CD8-positive, alpha-beta memory T cell (primary cell): ENCODE results near the gene CHPF2. TPM values are rescaled to one million over a fixed set of nuclear protein-coding genes. Genes with fewer than 3 reads are reported as not detected.

ENCODE experiments used
- CTCF ChIA-PET: fragments of 350-600 bp; sonication (Branson Sonifier 250); formaldehyde crosslinking; loops from one replicate; lab custom pipeline; 2021; ENCODE audit warnings: antibody characterized with exemption; lab: Charles Lee
- POLR2A ChIA-PET: fragments of 350-600 bp; sonication (Branson Sonifier 250); formaldehyde crosslinking; loops from one replicate; lab custom pipeline; 2021; ENCODE audit warnings: antibody characterized with exemption; lab: Charles Lee
- DNase-seq, 5 donors: peaks; one replicate each; pipeline versions ENCODE4 v3.0.0 to v3.0.0-alpha.2; 2020 to 2022; ENCODE audit warnings: mixed read lengths in 1 of 5
- H3K27ac ChIP-seq: one replicate; pipeline ENCODE4 v1.7.0; 2013; ENCODE audit warnings: low read depth, mild to moderate bottlenecking, low read length, moderate library complexity
- H3K27me3 ChIP-seq: 2 replicates; pipeline ENCODE4 v1.7.0; 2013; ENCODE audit warnings: low read length, mild to moderate bottlenecking; ENCODE audit not compliant: insufficient read depth, poor library complexity, severe bottlenecking
- H3K36me3 ChIP-seq: 2 replicates; pipeline ENCODE4 v1.7.0; 2013; ENCODE audit warnings: mild to moderate bottlenecking, low read length, moderate library complexity; ENCODE audit not compliant: insufficient read depth
- H3K4me1 ChIP-seq: 2 replicates; pipeline ENCODE4 v1.7.0; 2013; ENCODE audit warnings: mild to moderate bottlenecking, low read length, moderate library complexity; ENCODE audit not compliant: insufficient read depth
- H3K4me3 ChIP-seq: 2 replicates; pipeline ENCODE4 v1.7.0; 2013; ENCODE audit warnings: mild to moderate bottlenecking, low read length
- H3K9me3 ChIP-seq: 2 replicates; pipeline ENCODE4 v1.7.0; 2013; ENCODE audit warnings: mild to moderate bottlenecking, low read length
- H3K27ac Mint-ChIP-seq, 8 donors: one replicate each; pipeline ENCODE4 v1.8.0; 2020 to 2021; ENCODE audit warnings: mixed read lengths in 8 of 8, mild to moderate bottlenecking in 6 of 8, inconsistent platforms in 3 of 8, moderate library complexity in 3 of 8
- H3K27me3 Mint-ChIP-seq, 2 donors: one replicate each; pipeline ENCODE4 v1.8.0; 2020 to 2021; ENCODE audit warnings: mixed read lengths in 2 of 2, mild to moderate bottlenecking in 1 of 2, moderate library complexity in 1 of 2
- H3K36me3 Mint-ChIP-seq, 3 donors: one replicate each; pipeline ENCODE4 v1.8.0; 2020 to 2021; ENCODE audit warnings: mixed read lengths in 3 of 3, inconsistent platforms in 1 of 3, mild to moderate bottlenecking in 1 of 3
- H3K4me1 Mint-ChIP-seq, 3 donors: one replicate each; pipeline ENCODE4 v1.8.0; 2020 to 2021; ENCODE audit warnings: mixed read lengths in 3 of 3, inconsistent platforms in 1 of 3, mild to moderate bottlenecking in 1 of 3
- H3K4me3 Mint-ChIP-seq, 7 donors: one replicate each; pipeline ENCODE4 v1.8.0; 2020 to 2021; ENCODE audit warnings: mixed read lengths in 7 of 7, mild to moderate bottlenecking in 6 of 7, moderate library complexity in 4 of 7, inconsistent platforms in 2 of 7
- H3K9me3 Mint-ChIP-seq, 5 donors: one replicate each; pipeline ENCODE4 v1.8.0; 2020 to 2022; ENCODE audit warnings: mixed read lengths in 5 of 5, mild to moderate bottlenecking in 3 of 5, moderate library complexity in 2 of 5, inconsistent platforms in 1 of 5
- polyA plus RNA-seq: library from polyadenylated mRNA; unstranded; fragments of 300-500 nt; fragmentation: Illumina TruSeq; gene quantifications from one replicate; pipeline ENCODE4 v1.2.3, GENCODE V29; 2021
- total RNA-seq, 2 experiments: library from RNA; stranded (reverse); gene quantifications; one replicate each; pipeline ENCODE4 v1.2.3, GENCODE V29; 2021

CHPF2 gene
- total and polyA plus RNA-seq, 3 experiments from 2014 or later: 31.3 to 37.0 (median 36.6) TPM

DNA sequence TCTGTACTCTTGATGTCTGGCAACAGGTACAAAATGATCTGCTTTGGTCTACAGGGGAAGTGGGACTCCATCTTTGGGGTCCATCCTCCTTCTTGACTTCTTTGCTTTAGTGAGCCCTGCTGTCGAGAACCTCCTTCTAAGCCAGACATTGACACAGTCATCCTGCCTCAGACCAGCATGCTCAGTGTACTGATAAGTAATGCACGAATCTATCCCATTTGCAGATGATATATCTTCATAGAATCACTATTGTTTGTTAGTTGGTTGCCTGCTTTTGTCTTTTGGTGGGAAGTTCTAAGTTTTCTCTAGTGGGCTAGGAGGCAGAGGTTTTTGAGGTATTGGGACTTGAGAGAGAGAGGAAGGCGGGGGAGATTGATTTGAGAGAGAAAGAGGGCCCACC is 30.9 kb upstream of the CHPF2 start:
- Histone ChIP-seq H3K36me3 (no peaks in the 10 kb centered on the region), H3K27me3 (peaks cover 4% of the 10 kb centered on the region), H3K4me1 (peaks cover 9% of the 10 kb centered on the region), H3K9me3 (no peaks in the 10 kb centered on the region), H3K4me3 (no peak overlapping the region), H3K27ac (no peak overlapping the region)
- CTCF ChIA-PET: no interaction called here
- H3K27me3 Mint-ChIP-seq: peaks cover 7 to 9% of the 10 kb centered on the region in 2 donors
- peaks cover 4 to 11% (median 10%) of the 10 kb centered on the region in 3 donors for H3K4me1 Mint-ChIP-seq
- no peaks in the 10 kb centered on the region for H3K9me3 Mint-ChIP-seq
- peaks cover 0 to 3% (median 0%) of the 10 kb centered on the region in 3 donors for H3K36me3 Mint-ChIP-seq
- no peak for DNase-seq
- H3K4me3 Mint-ChIP-seq: no peak overlapping the region
- no peak overlapping the region for H3K27ac Mint-ChIP-seq
- POLR2A ChIA-PET: no interaction called here

DNA sequence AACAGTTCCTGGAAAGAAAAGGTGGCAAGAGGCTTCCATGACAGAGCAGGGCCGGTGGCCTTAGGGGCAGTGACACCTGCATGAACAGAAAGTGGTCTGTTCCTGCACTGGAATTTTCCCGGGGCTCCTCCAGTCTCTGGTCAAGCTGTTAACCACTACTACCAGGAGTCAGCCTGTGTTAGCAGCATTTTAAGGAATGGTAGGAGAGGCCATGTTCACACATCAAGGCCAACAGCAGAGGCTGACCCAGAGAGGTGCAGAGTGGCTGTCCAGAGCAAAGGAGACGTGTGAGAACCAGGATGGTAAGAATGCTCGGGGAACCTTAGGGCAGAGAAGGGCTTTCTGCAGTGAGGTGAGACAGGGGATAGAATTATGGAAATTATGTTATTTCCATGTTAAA is 30.5 kb upstream of the CHPF2 start:
- Histone ChIP-seq H3K27me3 (peaks cover 2% of the 10 kb centered on the region), H3K36me3 (no peaks in the 10 kb centered on the region), H3K9me3 (no peaks in the 10 kb centered on the region), H3K4me3 (no peak overlapping the region), H3K4me1 (peaks cover 13% of the 10 kb centered on the region), H3K27ac (no peak overlapping the region)
- Mint-ChIP-seq H3K4me1 (peaks cover 7 to 15% (median 14%) of the 10 kb centered on the region in 3 donors), H3K9me3 (no peaks in the 10 kb centered on the region), H3K27me3 (peaks cover 7 to 9% of the 10 kb centered on the region in 2 donors), H3K27ac (peak overlapping the region in 2 of 8 donors; percentile 4 to 77), H3K4me3 (no peak overlapping the region), H3K36me3 (peaks cover 0 to 3% (median 0%) of the 10 kb centered on the region in 3 donors)
- CTCF ChIA-PET: no interaction called here
- no peak for DNase-seq
- POLR2A ChIA-PET: no interaction called here

DNA sequence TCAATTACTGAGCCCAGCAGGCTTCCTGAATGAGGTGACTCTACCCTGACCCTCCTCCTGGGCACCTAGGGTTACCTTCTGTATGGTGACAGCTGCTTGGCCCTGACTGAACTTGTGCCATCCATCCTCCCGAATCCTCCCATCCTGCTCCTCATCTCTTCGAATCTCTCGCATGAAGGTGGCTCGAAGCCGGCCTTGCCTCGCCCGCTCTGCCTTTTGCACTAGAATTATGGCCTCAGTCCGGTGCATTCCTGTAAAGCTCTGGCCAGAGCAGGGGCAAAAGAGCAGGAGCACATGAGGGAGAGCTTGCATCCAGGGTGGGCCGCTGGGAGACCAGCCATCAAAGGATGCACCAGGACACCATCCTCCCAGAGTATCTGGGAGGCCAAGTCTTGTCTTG is 29.4 kb upstream of the CHPF2 start:
- Histone ChIP-seq H3K4me1 (peaks cover 24% of the 10 kb centered on the region), H3K9me3 (no peaks in the 10 kb centered on the region), H3K36me3 (no peaks in the 10 kb centered on the region), H3K4me3 (no peak overlapping the region), H3K27me3 (peaks cover 2% of the 10 kb centered on the region), H3K27ac (no peak overlapping the region)
- H3K4me1 Mint-ChIP-seq: peaks cover 18 to 26% (median 25%) of the 10 kb centered on the region in 3 donors
- H3K4me3 Mint-ChIP-seq: peak overlapping the region in 1 of 7 donors; percentile 17
- CTCF ChIA-PET: no interaction called here
- no peak for DNase-seq
- peak overlapping the region in 2 of 8 donors; percentile 56 to 70 for H3K27ac Mint-ChIP-seq
- peaks cover 0 to 3% (median 0%) of the 10 kb centered on the region in 3 donors for H3K36me3 Mint-ChIP-seq
- no peaks in the 10 kb centered on the region for H3K9me3 Mint-ChIP-seq
- POLR2A ChIA-PET: no interaction called here
- H3K27me3 Mint-ChIP-seq: peaks cover 7 to 9% of the 10 kb centered on the region in 2 donors

DNA sequence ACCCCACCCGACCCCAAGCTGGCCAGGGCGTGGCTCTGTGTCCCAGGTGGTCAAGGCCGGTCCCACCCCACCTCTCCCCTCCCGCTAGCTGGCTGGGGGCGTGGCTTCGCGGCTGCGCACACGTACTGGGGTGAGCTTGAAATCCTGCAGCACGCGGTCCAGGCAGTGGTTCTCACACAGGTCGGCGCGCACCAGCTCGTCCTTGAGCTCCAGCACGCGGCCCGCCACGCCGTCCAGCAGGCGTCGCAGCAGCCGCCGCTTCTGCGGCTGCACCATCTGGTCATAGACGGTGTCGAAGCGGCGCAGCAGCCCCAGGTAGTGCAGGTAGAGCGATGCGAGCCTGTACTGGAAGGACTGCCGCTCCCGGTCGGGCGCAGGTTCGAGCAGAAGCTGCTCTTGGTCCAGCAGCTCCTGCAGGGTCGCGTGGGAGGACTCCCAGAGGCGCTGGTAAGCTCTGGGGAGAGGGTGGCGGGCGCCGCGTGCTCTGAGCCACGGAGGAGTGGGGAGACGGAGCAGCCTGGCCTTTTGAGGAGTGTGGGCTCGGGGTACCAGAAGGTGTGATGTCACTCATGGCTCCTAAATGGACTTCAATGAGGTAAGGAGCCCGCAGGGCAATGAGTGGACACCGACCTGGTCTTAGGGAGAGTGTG is 27.8 kb upstream of the CHPF2 start:
- CTCF ChIA-PET: no interaction called here

GRCh38 chr7:151205730-151206129 is 26.6 kb upstream of the CHPF2 start:
- Histone ChIP-seq H3K27ac (no peak overlapping the region), H3K27me3 (peaks cover 2% of the 10 kb centered on the region), H3K36me3 (no peaks in the 10 kb centered on the region), H3K4me1 (peaks cover 29% of the 10 kb centered on the region), H3K9me3 (no peaks in the 10 kb centered on the region), H3K4me3 (no peak overlapping the region)
- Mint-ChIP-seq H3K36me3 (peaks cover 0 to 3% (median under 1%) of the 10 kb centered on the region in 3 donors), H3K27me3 (peaks cover 5 to 6% of the 10 kb centered on the region in 2 donors), H3K4me3 (peak overlapping the region in 2 of 7 donors; percentile 48 to 49), H3K9me3 (no peaks in the 10 kb centered on the region), H3K4me1 (peaks cover 28 to 40% (median 39%) of the 10 kb centered on the region in 3 donors), H3K27ac (peak overlapping the region in 7 of 8 donors; percentile 82 to 100 (median 98))
- ChIA-PET CTCF (interaction anchor here (2.3 kb wide), 1 partner anchor 38 kb away, joined by 12 read pairs; no protein-coding TSS in a partner anchor), POLR2A (no interaction called here)
- no peak for DNase-seq

More for the DNA sequence above, 27.8 kb upstream of the CHPF2 start:
- POLR2A ChIA-PET: no interaction called here
- Histone ChIP-seq H3K4me1 (peaks cover 29% of the 10 kb centered on the region), H3K36me3 (no peaks in the 10 kb centered on the region), H3K9me3 (no peaks in the 10 kb centered on the region), H3K4me3 (no peak overlapping the region), H3K27ac (no peak overlapping the region), H3K27me3 (peaks cover 2% of the 10 kb centered on the region)
- Mint-ChIP-seq H3K36me3 (peaks cover 0 to 3% (median 0%) of the 10 kb centered on the region in 3 donors), H3K27ac (peak overlapping the region in 5 of 8 donors; percentile 18 to 88 (median 57)), H3K27me3 (peaks cover 5 to 9% of the 10 kb centered on the region in 2 donors), H3K4me1 (peaks cover 25 to 39% (median 36%) of the 10 kb centered on the region in 3 donors), H3K4me3 (peak overlapping the region in 3 of 7 donors; percentile 32 to 41 (median 37)), H3K9me3 (no peaks in the 10 kb centered on the region)
- DNase-seq: no peak

GRCh38 chr7:151206914-151207313 is 25.4 kb upstream of the CHPF2 start:
- Histone ChIP-seq H3K27me3 (peaks cover 2% of the 10 kb centered on the region), H3K9me3 (no peaks in the 10 kb centered on the region), H3K27ac (peak overlapping the region; percentile 14), H3K36me3 (no peaks in the 10 kb centered on the region), H3K4me3 (no peak overlapping the region), H3K4me1 (peaks cover 29% of the 10 kb centered on the region)
- Mint-ChIP-seq H3K27ac (peak overlapping the region; percentile 86 to 100 (median 98)), H3K4me3 (peak overlapping the region; percentile 13 to 77 (median 75)), H3K36me3 (peaks cover 0 to 7% (median 0%) of the 10 kb centered on the region in 3 donors), H3K9me3 (no peaks in the 10 kb centered on the region), H3K4me1 (peaks cover 28 to 40% (median 39%) of the 10 kb centered on the region in 3 donors), H3K27me3 (peaks cover 0 to 5% of the 10 kb centered on the region in 2 donors)
- ChIA-PET POLR2A (interaction anchor here (2.1 kb wide), 1 partner anchor 20 kb away, joined by 13 read pairs; the partner anchor contains the start of gene ABCF2), CTCF (interaction anchor here (1.0 to 2.3 kb wide), 3 partner anchors 37 to 96 kb away, joined by 3 to 12 read pairs (median 3); no protein-coding TSS in a partner anchor)
- DNase-seq: peak in 3 of 5 donors; percentile 33 to 72 (median 41)

DNA sequence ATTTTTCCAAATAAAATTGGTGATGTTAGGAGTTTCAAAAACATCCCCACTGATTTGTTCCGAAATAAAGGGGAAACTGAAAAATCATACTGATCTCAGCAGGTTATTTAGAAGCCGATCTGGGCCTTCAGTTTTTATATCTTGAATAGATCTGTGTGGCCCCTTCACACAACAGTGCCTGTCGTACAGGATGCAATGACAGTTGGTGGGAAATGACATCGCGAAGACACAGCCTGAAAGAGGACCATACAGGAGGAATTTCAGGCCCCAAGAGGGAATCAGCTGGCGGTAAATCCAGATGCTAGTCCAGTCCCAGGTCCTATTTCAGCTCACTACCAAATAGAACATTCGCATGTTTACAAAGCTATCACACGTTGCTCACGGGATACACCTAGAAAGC is 25.0 kb upstream of the CHPF2 start:
- peaks cover 0 to 5% of the 10 kb centered on the region in 2 donors for H3K27me3 Mint-ChIP-seq
- peak overlapping the region; percentile 86 to 100 (median 98) for H3K27ac Mint-ChIP-seq
- Histone ChIP-seq H3K9me3 (no peaks in the 10 kb centered on the region), H3K27ac (peak overlapping the region; percentile 10), H3K27me3 (peaks cover 2% of the 10 kb centered on the region), H3K36me3 (no peaks in the 10 kb centered on the region), H3K4me3 (no peak overlapping the region), H3K4me1 (peaks cover 29% of the 10 kb centered on the region)
- H3K36me3 Mint-ChIP-seq: peaks cover 0 to 11% (median 0%) of the 10 kb centered on the region in 3 donors
- H3K9me3 Mint-ChIP-seq: no peaks in the 10 kb centered on the region
- H3K4me3 Mint-ChIP-seq: peak overlapping the region; percentile 13 to 77 (median 75)
- peaks cover 28 to 40% (median 39%) of the 10 kb centered on the region in 3 donors for H3K4me1 Mint-ChIP-seq
- POLR2A ChIA-PET: interaction anchor here (2.1 kb wide), 1 partner anchor 20 kb away, joined by 13 read pairs; the partner anchor contains the start of gene ABCF2
- CTCF ChIA-PET: interaction anchor here (1.0 to 2.3 kb wide), 3 partner anchors 37 to 97 kb away, joined by 3 to 12 read pairs (median 3); no protein-coding TSS in a partner anchor
- DNase-seq: no peak
